ENCODE results near the gene RAMACL.

GRCh38 chr6:166610069-166610468 lies 23.6 kb upstream of the RAMACL start:
- no peak for TF ChIP-seq CTCF (conservative IDR thresholded peaks at IDR 0.05)
- TF ChIP-seq ZFX (IDR thresholded peaks at IDR 0.05), result no peak

Data from C4-2B (cell line).